Activated CD4-positive, alpha-beta T cell treated with anti-CD3 and anti-CD28 coated beads, Interleukin-2, amount 50 U/mL, for 4 hours (primary cell): Measurements from ENCODE around the gene PRDM16.

ENCODE experiments used
- DNase-seq, 2 experiments: peaks; one replicate each; pipeline ENCODE4 v3.0.0-alpha.2; 2020

PRDM16 gene

GRCh38 chr1:3349161-3349967 is 280.4 kb downstream of the PRDM16 start:
- no peak for DNase-seq

GRCh38 chr1:3349968-3350299 is 280.9 kb downstream of the PRDM16 start:
- no peak for DNase-seq

- DNase-seq = no peak
Observed at GRCh38 chr1:3350506-3351261, 281.7 kb downstream of the PRDM16 start.

GRCh38 chr1:3351449-3352298 is 282.7 kb downstream of the PRDM16 start:
- DNase-seq = no peak

- no peak for DNase-seq
Observed at GRCh38 chr1:3352299-3352951, 283.4 kb downstream of the PRDM16 start.

- DNase-seq = no peak
Observed at GRCh38 chr1:3352952-3353331, 283.9 kb downstream of the PRDM16 start.

- DNase-seq = no peak
Observed at GRCh38 chr1:3353876-3354275, 284.9 kb downstream of the PRDM16 start.

GRCh38 chr1:3355089-3355488 is 286.1 kb downstream of the PRDM16 start:
- no peak for DNase-seq

GRCh38 chr1:3355894-3356826 is 287.2 kb downstream of the PRDM16 start:
- no peak for DNase-seq

- no peak for DNase-seq
Observed at GRCh38 chr1:3356827-3357460, 287.9 kb downstream of the PRDM16 start.

- no peak for DNase-seq
Observed at GRCh38 chr1:3357526-3358297, 288.7 kb downstream of the PRDM16 start.

- no peak for DNase-seq
Observed at GRCh38 chr1:3359351-3359750, 290.3 kb downstream of the PRDM16 start.

- no peak for DNase-seq
Observed at GRCh38 chr1:3359756-3360440, 290.9 kb downstream of the PRDM16 start.

- no peak for DNase-seq
Observed at GRCh38 chr1:3360646-3361257, 291.7 kb downstream of the PRDM16 start.

GRCh38 chr1:3363023-3363422 is 294.0 kb downstream of the PRDM16 start:
- DNase-seq = no peak

GRCh38 chr1:3363756-3364155 is 294.8 kb downstream of the PRDM16 start:
- DNase-seq = no peak

GRCh38 chr1:3364551-3364950 is 295.5 kb downstream of the PRDM16 start:
- no peak for DNase-seq

- DNase-seq = no peak
Observed at GRCh38 chr1:3364983-3365382, 296.0 kb downstream of the PRDM16 start.

- DNase-seq = no peak
Observed at GRCh38 chr1:3365523-3366125, 296.6 kb downstream of the PRDM16 start.
